Measurements from ENCODE around the gene ERG28. TPM values are rescaled to one million over a fixed set of nuclear protein-coding genes. Genes with fewer than 3 reads are reported as not detected.

ERG28 gene
- total and polyA plus RNA-seq, 2 donors (not counting 1 experiment from before 2014, with no cell fraction given) = 4.9 to 11.7 TPM

GRCh38 chr14:75702122-75702521 lies 41.4 kb upstream of the ERG28 start:
- DNase-seq (no peak), ATAC-seq (ENCODE audit: low read depth) (no peak)
- Histone ChIP-seq H3K27me3 (replicated peaks in 1 of 4; ENCODE audit: control extremely low read depth in 1 of 4, control insufficient read depth in 3 of 4, insufficient read depth in 4 of 4, low read length in 3 of 4) (no peaks in the 10 kb centered on the region), H3K36me3 (replicated peaks in 1 of 2; ENCODE audit: control extremely low read depth in 1 of 2, control insufficient read depth in 1 of 2, extremely low read depth in 1 of 2, insufficient read depth in 2 of 2, low read length in 1 of 2) (peaks cover 2 to 17% of the 10 kb centered on the region in 2 experiments), H3K4me3 (ENCODE audit: control extremely low read depth in 1 of 5, extremely low read depth in 1 of 5, insufficient read depth in 1 of 5, low read depth in 2 of 5, low read length in 4 of 5) (no peak overlapping the region), H3K9ac (ENCODE audit: low read length) (no peak overlapping the region), H3K27ac (ENCODE audit: low read length in 2 of 2) (no peak overlapping the region), H4K20me1 (ENCODE audit: control insufficient read depth, insufficient read depth, low read length, poor library complexity, severe bottlenecking) (no peaks in the 10 kb centered on the region), H2AFZ (ENCODE audit: insufficient read depth, low read depth, low read length, poor library complexity, severe bottlenecking) (no peak overlapping the region), H3K4me2 (replicated peaks; ENCODE audit: low read depth, low read length, poor library complexity, severe bottlenecking) (no peak overlapping the region), H3K79me2 (ENCODE audit: control insufficient read depth, insufficient read depth, low read length) (no peaks in the 10 kb centered on the region), H3K9me3 (ENCODE audit: control extremely low read depth in 1 of 3, control insufficient read depth in 2 of 3, insufficient read depth in 1 of 3, low read length in 2 of 3) (no peaks in the 10 kb centered on the region), H3K4me1 (ENCODE audit: control insufficient read depth in 2 of 2, insufficient read depth in 2 of 2, low read length in 2 of 2) (no peaks in the 10 kb centered on the region)
- H3K27ac Mint-ChIP-seq = no peak overlapping the region
- H3K27me3 Mint-ChIP-seq = no peaks in the 10 kb centered on the region
- CTCF ChIA-PET = interaction anchor here (1.6 kb wide), 1 partner anchor 9 kb away, joined by 8 read pairs; no protein-coding TSS in a partner anchor
- 100% methylated on average over 1 of the region's 2 CpGs for WGBS (ENCODE audit: insufficient coverage)
- H3K4me3 Mint-ChIP-seq = no peak overlapping the region
- no peaks in the 10 kb centered on the region for H3K9me3 Mint-ChIP-seq (ENCODE audit: insufficient read depth)
- TF ChIP-seq EZH2 (IDR thresholded peaks at IDR 0.05; ENCODE audit: borderline replicate concordance, insufficient read depth, low read depth, low read length, poor library complexity, severe bottlenecking) = no peak
- TF ChIP-seq, protein P1, sequence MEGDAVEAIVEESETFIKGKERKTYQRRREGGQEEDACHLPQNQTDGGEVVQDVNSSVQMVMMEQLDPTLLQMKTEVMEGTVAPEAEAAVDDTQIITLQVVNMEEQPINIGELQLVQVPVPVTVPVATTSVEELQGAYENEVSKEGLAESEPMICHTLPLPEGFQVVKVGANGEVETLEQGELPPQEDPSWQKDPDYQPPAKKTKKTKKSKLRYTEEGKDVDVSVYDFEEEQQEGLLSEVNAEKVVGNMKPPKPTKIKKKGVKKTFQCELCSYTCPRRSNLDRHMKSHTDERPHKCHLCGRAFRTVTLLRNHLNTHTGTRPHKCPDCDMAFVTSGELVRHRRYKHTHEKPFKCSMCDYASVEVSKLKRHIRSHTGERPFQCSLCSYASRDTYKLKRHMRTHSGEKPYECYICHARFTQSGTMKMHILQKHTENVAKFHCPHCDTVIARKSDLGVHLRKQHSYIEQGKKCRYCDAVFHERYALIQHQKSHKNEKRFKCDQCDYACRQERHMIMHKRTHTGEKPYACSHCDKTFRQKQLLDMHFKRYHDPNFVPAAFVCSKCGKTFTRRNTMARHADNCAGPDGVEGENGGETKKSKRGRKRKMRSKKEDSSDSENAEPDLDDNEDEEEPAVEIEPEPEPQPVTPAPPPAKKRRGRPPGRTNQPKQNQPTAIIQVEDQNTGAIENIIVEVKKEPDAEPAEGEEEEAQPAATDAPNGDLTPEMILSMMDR (IDR thresholded peaks at IDR 0.05) = no peak
- peaks cover 4% of the 10 kb centered on the region for H3K4me1 Mint-ChIP-seq
- intact Hi-C loops (cut with micrococcal nuclease) = no loop called here
- POLR2A ChIA-PET = no interaction called here

GRCh38 chr14:75700295-75700694 lies 39.6 kb upstream of the ERG28 start:
- peaks cover 0 to 1% (median 0%) of the 10 kb centered on the region in 3 donors for H3K9me3 ChIP-seq (ENCODE audit: control extremely low read depth in 1 of 3, control insufficient read depth in 2 of 3, insufficient read depth in 1 of 3, low read length in 2 of 3)
- no peaks in the 10 kb centered on the region for H4K20me1 ChIP-seq (ENCODE audit: control insufficient read depth, insufficient read depth, low read length, poor library complexity, severe bottlenecking)
- H3K27ac Mint-ChIP-seq = no peak overlapping the region
- no peak overlapping the region for H3K4me3 ChIP-seq (ENCODE audit: control extremely low read depth in 1 of 5, extremely low read depth in 1 of 5, insufficient read depth in 1 of 5, low read depth in 2 of 5, low read length in 4 of 5)
- TF ChIP-seq, protein P1 (IDR thresholded peaks at IDR 0.05) = no peak
- no peak for TF ChIP-seq EZH2 (IDR thresholded peaks at IDR 0.05; ENCODE audit: borderline replicate concordance, insufficient read depth, low read depth, low read length, poor library complexity, severe bottlenecking)
- H3K4me1 Mint-ChIP-seq = peaks cover 4% of the 10 kb centered on the region
- ChIA-PET POLR2A (no interaction called here), CTCF (no interaction called here)
- peaks cover 3% of the 10 kb centered on the region for H3K9me3 Mint-ChIP-seq (ENCODE audit: insufficient read depth)
- WGBS (ENCODE audit: insufficient coverage) = 99% methylated on average over 6 of the region's 6 CpGs
- H2AFZ ChIP-seq (ENCODE audit: insufficient read depth, low read depth, low read length, poor library complexity, severe bottlenecking) = no peak overlapping the region
- no peak overlapping the region for H3K4me2 ChIP-seq (replicated peaks; ENCODE audit: low read depth, low read length, poor library complexity, severe bottlenecking)
- no peak overlapping the region for H3K4me3 Mint-ChIP-seq
- no peak overlapping the region for H3K9ac ChIP-seq (ENCODE audit: low read length)
- no peaks in the 10 kb centered on the region for H3K4me1 ChIP-seq (ENCODE audit: control insufficient read depth in 2 of 2, insufficient read depth in 2 of 2, low read length in 2 of 2)
- H3K79me2 ChIP-seq (ENCODE audit: control insufficient read depth, insufficient read depth, low read length) = no peaks in the 10 kb centered on the region
- DNase-seq (no peak), ATAC-seq (ENCODE audit: low read depth) (no peak)
- H3K27me3 ChIP-seq (replicated peaks in 1 of 4; ENCODE audit: control extremely low read depth in 1 of 4, control insufficient read depth in 3 of 4, insufficient read depth in 4 of 4, low read length in 3 of 4) = no peaks in the 10 kb centered on the region
- no peaks in the 10 kb centered on the region for H3K27me3 Mint-ChIP-seq
- H3K27ac ChIP-seq (ENCODE audit: low read length in 2 of 2) = no peak overlapping the region
- peaks cover 2 to 13% of the 10 kb centered on the region in 2 experiments for H3K36me3 ChIP-seq (replicated peaks in 1 of 2; ENCODE audit: control extremely low read depth in 1 of 2, control insufficient read depth in 1 of 2, extremely low read depth in 1 of 2, insufficient read depth in 2 of 2, low read length in 1 of 2)
- intact Hi-C loops (cut with micrococcal nuclease) = no loop called here
